Thyroid gland (tissue), 4 donors: ENCODE measurements around the gene LRIT2.

Source experiments
- POLR2A ChIP-seq, 2 donors: fragments of 450-650 bp; IDR thresholded peaks; one replicate each; pipeline ENCODE4 v1.6.1; 2017; ENCODE audit warnings: antibody characterized with exemption in 2 of 2, mild to moderate bottlenecking in 2 of 2, moderate library complexity in 1 of 2
- TF ChIP-seq, protein P1 (sequence below), 6 experiments: fragments of 200-600 bp in 3 of 6; fragments of 450-650 bp in 3 of 6; sonication (generic) in 3 of 6; IDR thresholded peaks; one replicate each; pipeline ENCODE4 v1.5.1; 2016 to 2019; ENCODE audit warnings: antibody characterized with exemption in 6 of 6, mild to moderate bottlenecking in 2 of 6, inconsistent platforms in 1 of 6, moderate library complexity in 1 of 6

DNA sequence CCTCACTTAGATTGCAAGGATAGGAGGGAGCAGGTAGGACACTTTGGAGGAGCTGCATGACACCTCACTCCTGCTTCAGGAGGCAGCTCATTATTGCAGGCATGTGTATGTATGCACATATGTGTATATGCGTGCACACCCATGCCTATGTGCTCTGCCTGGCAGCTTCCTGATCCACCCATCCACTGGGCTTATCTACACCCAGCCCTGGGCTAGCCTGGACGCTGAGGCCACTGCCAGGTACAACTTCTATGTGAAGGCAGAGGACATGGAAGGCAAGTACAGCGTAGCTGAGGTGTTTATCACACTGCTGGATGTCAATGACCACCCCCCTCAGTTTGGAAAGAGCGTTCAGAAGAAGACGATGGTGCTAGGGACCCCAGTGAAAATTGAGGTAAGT lies 13.3 kb downstream of the LRIT2 start:
- TF ChIP-seq POLR2A (IDR thresholded peaks at IDR 0.05), result no peak
- TF ChIP-seq, protein P1, sequence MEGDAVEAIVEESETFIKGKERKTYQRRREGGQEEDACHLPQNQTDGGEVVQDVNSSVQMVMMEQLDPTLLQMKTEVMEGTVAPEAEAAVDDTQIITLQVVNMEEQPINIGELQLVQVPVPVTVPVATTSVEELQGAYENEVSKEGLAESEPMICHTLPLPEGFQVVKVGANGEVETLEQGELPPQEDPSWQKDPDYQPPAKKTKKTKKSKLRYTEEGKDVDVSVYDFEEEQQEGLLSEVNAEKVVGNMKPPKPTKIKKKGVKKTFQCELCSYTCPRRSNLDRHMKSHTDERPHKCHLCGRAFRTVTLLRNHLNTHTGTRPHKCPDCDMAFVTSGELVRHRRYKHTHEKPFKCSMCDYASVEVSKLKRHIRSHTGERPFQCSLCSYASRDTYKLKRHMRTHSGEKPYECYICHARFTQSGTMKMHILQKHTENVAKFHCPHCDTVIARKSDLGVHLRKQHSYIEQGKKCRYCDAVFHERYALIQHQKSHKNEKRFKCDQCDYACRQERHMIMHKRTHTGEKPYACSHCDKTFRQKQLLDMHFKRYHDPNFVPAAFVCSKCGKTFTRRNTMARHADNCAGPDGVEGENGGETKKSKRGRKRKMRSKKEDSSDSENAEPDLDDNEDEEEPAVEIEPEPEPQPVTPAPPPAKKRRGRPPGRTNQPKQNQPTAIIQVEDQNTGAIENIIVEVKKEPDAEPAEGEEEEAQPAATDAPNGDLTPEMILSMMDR (IDR thresholded peaks at IDR 0.05), result no peak
